Suprapubic skin (tissue), 4 donors: ENCODE data around the gene LHFPL3.

Experiments used
- EP300 ChIP-seq: sonication (generic); formaldehyde crosslinking; IDR thresholded peaks from one replicate; pipeline ENCODE4 v1.6.1; 2017; ENCODE audit warnings: antibody characterized with exemption
- POLR2A ChIP-seq, 2 donors: fragments of 450-650 bp; IDR thresholded peaks; one replicate each; pipeline ENCODE4 v1.6.1; 2017; ENCODE audit warnings: antibody characterized with exemption in 2 of 2, mild to moderate bottlenecking in 2 of 2, moderate library complexity in 2 of 2
- POLR2AphosphoS5 ChIP-seq, 3 donors: sonication (generic); formaldehyde crosslinking; IDR thresholded peaks; one replicate each; pipeline ENCODE4 v1.6.1; 2017; ENCODE audit warnings: antibody characterized with exemption in 3 of 3
- TF ChIP-seq, protein P1 (sequence below), 2 donors: fragments of 200-600 bp in 1 of 2; fragments of 450-650 bp in 1 of 2; sonication (generic) in 1 of 2; IDR thresholded peaks; one replicate each; pipeline ENCODE4 v1.5.1; 2016 to 2019; ENCODE audit warnings: antibody characterized with exemption in 2 of 2, mild to moderate bottlenecking in 1 of 2, moderate library complexity in 1 of 2

DNA sequence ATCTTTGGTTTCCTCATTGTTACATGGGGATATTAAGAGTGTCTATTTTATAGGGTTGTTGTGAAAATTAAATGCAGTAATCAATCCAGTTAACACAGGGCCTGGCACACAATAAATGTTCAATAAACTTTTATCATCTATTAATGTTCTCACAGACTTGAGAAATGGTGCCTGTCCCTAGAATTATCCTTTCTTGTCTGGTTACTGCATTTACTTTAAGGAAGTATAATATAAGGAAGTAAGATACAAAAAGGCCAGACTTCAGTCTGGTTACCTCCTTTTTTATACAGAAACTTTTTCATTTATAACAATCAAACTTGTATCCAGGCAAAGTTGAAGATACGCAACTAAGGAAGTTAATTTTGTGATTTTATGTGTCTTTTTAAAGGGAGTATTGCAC lies 117.0 kb downstream of the LHFPL3 start:
- TF ChIP-seq POLR2AphosphoS5 (IDR thresholded peaks at IDR 0.05) = no peak
- TF ChIP-seq, protein P1, sequence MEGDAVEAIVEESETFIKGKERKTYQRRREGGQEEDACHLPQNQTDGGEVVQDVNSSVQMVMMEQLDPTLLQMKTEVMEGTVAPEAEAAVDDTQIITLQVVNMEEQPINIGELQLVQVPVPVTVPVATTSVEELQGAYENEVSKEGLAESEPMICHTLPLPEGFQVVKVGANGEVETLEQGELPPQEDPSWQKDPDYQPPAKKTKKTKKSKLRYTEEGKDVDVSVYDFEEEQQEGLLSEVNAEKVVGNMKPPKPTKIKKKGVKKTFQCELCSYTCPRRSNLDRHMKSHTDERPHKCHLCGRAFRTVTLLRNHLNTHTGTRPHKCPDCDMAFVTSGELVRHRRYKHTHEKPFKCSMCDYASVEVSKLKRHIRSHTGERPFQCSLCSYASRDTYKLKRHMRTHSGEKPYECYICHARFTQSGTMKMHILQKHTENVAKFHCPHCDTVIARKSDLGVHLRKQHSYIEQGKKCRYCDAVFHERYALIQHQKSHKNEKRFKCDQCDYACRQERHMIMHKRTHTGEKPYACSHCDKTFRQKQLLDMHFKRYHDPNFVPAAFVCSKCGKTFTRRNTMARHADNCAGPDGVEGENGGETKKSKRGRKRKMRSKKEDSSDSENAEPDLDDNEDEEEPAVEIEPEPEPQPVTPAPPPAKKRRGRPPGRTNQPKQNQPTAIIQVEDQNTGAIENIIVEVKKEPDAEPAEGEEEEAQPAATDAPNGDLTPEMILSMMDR (IDR thresholded peaks at IDR 0.05) = no peak
- no peak for TF ChIP-seq POLR2A (IDR thresholded peaks at IDR 0.05)
- TF ChIP-seq EP300 = no peak
